ENCODE measurements around the gene USF1. TPM values are rescaled to one million over a fixed set of nuclear protein-coding genes. Genes with fewer than 3 reads are reported as not detected.

USF1 gene
- total and polyA plus RNA-seq, 2 experiments from 2014 or later = 23.8 to 74.8 TPM

GRCh38 chr1:161061419-161061818 lies 15.6 kb upstream of the USF1 start (continued):
- TF ChIP-seq, protein P1, sequence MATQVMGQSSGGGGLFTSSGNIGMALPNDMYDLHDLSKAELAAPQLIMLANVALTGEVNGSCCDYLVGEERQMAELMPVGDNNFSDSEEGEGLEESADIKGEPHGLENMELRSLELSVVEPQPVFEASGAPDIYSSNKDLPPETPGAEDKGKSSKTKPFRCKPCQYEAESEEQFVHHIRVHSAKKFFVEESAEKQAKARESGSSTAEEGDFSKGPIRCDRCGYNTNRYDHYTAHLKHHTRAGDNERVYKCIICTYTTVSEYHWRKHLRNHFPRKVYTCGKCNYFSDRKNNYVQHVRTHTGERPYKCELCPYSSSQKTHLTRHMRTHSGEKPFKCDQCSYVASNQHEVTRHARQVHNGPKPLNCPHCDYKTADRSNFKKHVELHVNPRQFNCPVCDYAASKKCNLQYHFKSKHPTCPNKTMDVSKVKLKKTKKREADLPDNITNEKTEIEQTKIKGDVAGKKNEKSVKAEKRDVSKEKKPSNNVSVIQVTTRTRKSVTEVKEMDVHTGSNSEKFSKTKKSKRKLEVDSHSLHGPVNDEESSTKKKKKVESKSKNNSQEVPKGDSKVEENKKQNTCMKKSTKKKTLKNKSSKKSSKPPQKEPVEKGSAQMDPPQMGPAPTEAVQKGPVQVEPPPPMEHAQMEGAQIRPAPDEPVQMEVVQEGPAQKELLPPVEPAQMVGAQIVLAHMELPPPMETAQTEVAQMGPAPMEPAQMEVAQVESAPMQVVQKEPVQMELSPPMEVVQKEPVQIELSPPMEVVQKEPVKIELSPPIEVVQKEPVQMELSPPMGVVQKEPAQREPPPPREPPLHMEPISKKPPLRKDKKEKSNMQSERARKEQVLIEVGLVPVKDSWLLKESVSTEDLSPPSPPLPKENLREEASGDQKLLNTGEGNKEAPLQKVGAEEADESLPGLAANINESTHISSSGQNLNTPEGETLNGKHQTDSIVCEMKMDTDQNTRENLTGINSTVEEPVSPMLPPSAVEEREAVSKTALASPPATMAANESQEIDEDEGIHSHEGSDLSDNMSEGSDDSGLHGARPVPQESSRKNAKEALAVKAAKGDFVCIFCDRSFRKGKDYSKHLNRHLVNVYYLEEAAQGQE (IDR thresholded peaks at IDR 0.05; ENCODE audit: unreplicated experiment) = no peak
- TF ChIP-seq ZNF331 (CRISPR knock-in tag; IDR thresholded peaks at IDR 0.05; ENCODE audit: low read depth) (no peak), JUNB (IDR thresholded peaks at IDR 0.05; ENCODE audit: unreplicated experiment) (no peak), CREB1 (CRISPR knock-in tag; IDR thresholded peaks at IDR 0.05; ENCODE audit: low read depth) (no peak), CTCF (conservative IDR thresholded peaks at IDR 0.05; ENCODE audit: low read depth in 2 of 2) (no peak), EZH2 (IDR thresholded peaks at IDR 0.05; ENCODE audit: low read depth, unreplicated experiment) (no peak), NANOG (IDR thresholded peaks at IDR 0.05; ENCODE audit: borderline replicate concordance) (no peak)

DNA sequence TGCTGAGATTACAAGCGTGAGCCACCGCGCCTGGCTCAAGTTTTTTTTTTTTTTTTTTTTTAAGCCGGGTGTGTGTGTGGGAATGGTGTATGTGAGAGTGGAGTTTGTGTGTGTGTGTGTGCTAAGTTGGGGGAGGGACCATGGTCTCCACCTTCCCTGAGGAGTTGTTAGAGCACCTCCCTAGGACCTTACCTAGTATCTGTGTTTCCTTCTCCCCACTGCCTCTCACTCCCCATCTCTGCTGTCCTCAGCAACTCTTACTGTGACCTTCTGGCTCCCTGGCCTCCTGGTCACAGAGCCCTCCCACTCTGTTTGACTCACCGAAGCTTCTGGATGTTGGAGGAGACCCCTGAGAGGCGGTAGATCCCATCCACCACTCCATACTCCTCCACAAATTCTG lies 13.5 kb upstream of the USF1 start:
- Mint-ChIP-seq H3K27me3 (ENCODE audit: insufficient read depth, low read depth, poor library complexity) (peaks cover 6% of the 10 kb centered on the region), H3K27ac (no peak overlapping the region), H3K36me3 (ENCODE audit: low read depth) (no peaks in the 10 kb centered on the region), H3K4me1 (peaks cover 6% of the 10 kb centered on the region; the same call in 2 of the 3 replicates), H3K9me3 (no peaks in the 10 kb centered on the region), H3K4me3 (no peak overlapping the region)
- Histone ChIP-seq H3K27me3 (ENCODE audit: insufficient read depth) (no peaks in the 10 kb centered on the region), H3K36me3 (ENCODE audit: insufficient read depth) (no peaks in the 10 kb centered on the region), H3K4me1 (ENCODE audit: insufficient read depth) (peaks cover 9% of the 10 kb centered on the region; the same call in 1 of the 2 replicates), H3K9me2 (ENCODE audit: insufficient read depth) (no peaks in the 10 kb centered on the region), H3K79me2 (replicated peaks; ENCODE audit: insufficient read depth) (no peaks in the 10 kb centered on the region), H3K27ac (ENCODE audit: low read depth) (no peak overlapping the region), H3K4me3 (no peak overlapping the region), H3F3A (replicated peaks; ENCODE audit: low read depth) (no peaks in the 10 kb centered on the region), H3K4me2 (no peak overlapping the region), H4K20me1 (replicated peaks; ENCODE audit: insufficient read depth) (no peaks in the 10 kb centered on the region), H2AFZ (peak overlapping the region; percentile 74)
- DNase-seq (ENCODE audit: low spot score) (no peak), ATAC-seq (no peak)
- TF ChIP-seq EZH2 (IDR thresholded peaks at IDR 0.05; ENCODE audit: low read depth, unreplicated experiment) (no peak), JUNB (IDR thresholded peaks at IDR 0.05; ENCODE audit: unreplicated experiment) (no peak), ZNF331 (CRISPR knock-in tag; IDR thresholded peaks at IDR 0.05; ENCODE audit: low read depth) (no peak), CREB1 (CRISPR knock-in tag; IDR thresholded peaks at IDR 0.05; ENCODE audit: low read depth) (no peak), CTCF (conservative IDR thresholded peaks at IDR 0.05; ENCODE audit: low read depth in 2 of 2) (no peak)
- TF ChIP-seq, protein P1 (IDR thresholded peaks at IDR 0.05; ENCODE audit: unreplicated experiment) = no peak
- TF ChIP-seq, protein P2, sequence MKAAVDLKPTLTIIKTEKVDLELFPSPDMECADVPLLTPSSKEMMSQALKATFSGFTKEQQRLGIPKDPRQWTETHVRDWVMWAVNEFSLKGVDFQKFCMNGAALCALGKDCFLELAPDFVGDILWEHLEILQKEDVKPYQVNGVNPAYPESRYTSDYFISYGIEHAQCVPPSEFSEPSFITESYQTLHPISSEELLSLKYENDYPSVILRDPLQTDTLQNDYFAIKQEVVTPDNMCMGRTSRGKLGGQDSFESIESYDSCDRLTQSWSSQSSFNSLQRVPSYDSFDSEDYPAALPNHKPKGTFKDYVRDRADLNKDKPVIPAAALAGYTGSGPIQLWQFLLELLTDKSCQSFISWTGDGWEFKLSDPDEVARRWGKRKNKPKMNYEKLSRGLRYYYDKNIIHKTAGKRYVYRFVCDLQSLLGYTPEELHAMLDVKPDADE (IDR thresholded peaks at IDR 0.05) = no peak

Data from GM23338 (cell line).